GM12801 (cell line): ENCODE results near the gene AGPS.

Experiments
- CTCF ChIP-seq: IDR thresholded peaks from one replicate; pipeline ENCODE4 v1.5.1; 2011; ENCODE audit warnings: control low read depth; ENCODE audit not compliant: insufficient read length; ENCODE audit errors: extremely low read depth

Gene AGPS

GRCh38 chr2:177506505-177506904 lies 113.9 kb downstream of the AGPS start:
- TF ChIP-seq CTCF, result no peak

GRCh38 chr2:177506998-177507397 lies 114.4 kb downstream of the AGPS start:
- no peak for TF ChIP-seq CTCF

GRCh38 chr2:177516824-177517544 lies 124.4 kb downstream of the AGPS start:
- no peak for TF ChIP-seq CTCF

DNA sequence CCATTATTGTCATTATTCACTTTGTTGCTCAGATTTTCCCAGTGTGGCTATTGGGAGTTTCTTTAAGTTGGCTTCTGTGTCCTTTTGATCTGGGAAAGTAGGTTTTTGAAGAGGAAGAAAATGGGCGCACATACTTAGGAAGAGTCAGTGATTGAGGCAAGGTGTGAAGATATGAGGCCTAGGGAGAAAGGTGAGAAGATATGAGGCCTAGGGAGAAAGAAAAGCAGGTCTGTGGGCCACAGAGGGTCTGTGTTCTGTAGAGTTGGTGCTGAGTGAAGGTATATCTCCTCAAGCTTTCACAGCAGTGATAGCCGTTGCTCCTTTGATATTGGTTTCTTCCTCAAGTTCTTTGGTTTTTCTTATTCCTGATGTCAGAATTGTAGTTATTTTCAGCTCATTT lies 126.2 kb downstream of the AGPS start:
- no peak for TF ChIP-seq CTCF

DNA sequence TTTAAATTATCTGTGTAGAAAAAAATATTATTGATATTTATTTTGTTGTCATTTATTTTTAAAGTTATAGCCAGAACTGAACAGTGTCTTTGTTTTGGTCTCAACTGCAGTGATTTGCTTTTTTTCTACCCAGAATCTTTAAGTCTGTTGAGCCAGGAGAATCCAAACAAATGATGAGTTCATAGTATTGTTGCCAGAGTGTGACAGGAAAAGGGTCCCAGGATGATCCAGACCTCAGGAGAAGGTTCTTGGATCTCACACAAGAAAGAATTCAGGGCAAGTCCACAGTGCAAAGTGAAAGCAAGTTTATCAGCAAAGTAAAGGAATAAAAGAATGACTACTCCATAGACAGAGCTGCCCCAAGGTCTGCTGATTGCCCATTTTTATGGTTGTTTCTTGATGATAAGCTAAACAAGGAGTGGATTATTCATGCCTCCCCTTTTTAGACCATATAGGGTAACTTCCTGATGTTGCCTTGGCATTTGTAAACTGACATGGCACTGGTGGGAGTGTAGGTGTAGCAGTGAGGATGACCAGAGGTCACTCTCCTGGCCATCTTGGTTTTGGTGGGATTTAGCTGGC lies 127.1 kb downstream of the AGPS start:
- TF ChIP-seq CTCF, result no peak

- no peak for TF ChIP-seq CTCF
These were observed 127.8 kb downstream of the AGPS start for GRCh38 chr2:177520324-177520723.

DNA sequence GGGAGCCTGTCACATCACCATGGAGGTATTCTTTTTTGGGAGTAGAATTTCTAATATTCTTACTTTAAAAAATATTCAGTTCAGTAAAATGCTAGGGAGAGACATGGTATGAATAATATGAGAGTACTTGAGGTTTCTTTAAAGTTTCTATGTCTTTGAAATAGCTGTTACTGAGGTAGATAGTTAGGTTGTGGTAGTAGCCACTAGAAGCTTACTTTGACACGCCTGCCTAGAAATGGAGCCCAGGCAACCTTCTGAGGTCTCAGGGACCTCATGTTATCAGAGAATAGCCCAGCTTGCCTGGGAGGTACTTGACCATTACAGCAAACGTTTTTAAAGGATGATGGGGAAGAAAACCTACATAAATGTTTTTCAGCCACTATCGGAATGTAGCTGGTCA lies 131.2 kb downstream of the AGPS start:
- TF ChIP-seq CTCF, result no peak
